GM18526 (cell line): ENCODE results near the gene RPS27.
A peak's percentile ranks its signal among the peaks of the same experiment; 100 is the strongest.

Experiments used
- POLR2A ChIP-seq: IDR thresholded peaks from 3 replicates; pipeline ENCODE4 v1.6.1; 2011; ENCODE audit not compliant: insufficient read length; ENCODE audit errors: extremely low read depth

The RPS27 gene

DNA sequence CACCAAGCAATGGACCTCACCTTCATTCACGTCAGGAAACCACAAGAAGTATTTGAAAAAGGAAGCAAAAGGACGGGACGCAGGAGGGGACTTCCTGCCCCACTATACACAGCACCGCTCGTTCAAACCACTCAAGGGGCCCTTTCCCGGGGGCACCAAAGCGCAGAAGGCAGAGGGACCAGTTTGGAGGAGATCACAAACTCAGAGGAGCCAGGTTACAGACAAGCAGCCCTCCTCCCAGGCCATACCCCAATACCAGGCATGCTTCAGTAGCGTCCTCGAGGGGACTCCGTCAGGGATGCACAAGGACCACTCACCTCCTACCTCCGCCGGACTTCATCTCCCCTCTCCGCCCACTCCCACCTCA lies 32.8 kb upstream of the RPS27 start:
- TF ChIP-seq POLR2A, result peak; percentile 45

DNA sequence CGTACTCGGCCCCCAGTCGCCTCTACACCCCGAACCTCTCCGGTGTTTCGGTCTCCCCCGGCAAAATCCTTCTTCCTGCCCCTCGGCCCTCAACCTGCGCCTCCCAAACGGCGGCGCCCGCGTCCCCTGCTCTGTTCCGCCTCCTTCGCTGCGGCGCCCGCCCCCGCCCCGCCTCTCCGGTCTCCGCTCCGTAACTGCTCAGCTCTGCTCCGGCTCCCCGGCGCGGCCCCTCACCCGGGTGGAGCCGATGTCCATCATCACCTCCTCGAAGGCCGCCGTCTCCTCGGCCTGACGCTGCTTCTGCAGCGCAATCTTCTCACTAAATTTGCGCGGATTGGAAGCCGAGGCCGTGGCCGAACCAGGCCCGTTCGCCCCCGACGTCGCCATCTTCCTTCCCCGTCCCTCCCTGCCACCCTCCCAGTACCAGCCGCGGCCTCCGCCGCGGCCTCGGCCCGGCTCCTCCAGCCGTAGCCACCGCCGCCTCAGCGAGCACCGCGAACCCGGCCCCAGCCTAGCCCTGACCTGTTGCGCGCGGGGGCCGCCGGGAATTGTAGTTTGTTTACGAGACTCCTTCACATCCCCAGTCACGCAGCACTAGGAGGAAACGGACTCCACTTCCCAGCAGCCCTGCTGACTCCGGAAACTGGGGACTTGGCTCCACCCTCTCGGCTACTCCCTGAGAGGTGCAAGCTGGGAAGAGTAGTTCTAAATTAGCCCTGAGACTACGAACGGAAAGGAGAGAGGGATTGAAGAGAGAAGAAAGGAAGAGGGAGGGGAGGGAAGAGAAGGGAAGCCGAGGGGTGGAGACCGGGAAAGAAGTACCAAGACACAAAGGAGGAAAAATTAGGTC lies 32.2 kb upstream of the RPS27 start, which contains the start of gene CRTC2:
CRTC2 (minus strand) TSS at position 502 of the 850 bp plus-strand sequence; CDS start at position 387, 115 bp downstream.
- peak; percentile 65 for TF ChIP-seq POLR2A

DNA sequence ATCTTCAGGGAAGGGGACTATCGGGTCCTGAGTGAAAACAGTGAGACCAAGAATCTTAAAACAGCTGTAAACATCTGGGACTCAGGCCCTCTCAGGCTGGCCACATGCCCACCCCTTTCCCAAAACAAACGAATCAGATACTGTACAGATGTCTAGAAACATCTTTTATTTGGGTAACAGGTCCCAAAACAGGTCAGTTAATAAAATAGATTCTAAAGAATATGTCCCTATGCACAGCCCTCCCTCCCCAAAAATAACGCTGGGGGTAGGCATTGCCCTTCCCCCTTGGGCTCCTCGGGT lies 31.7 kb upstream of the RPS27 start:
- TF ChIP-seq POLR2A, result no peak

DNA sequence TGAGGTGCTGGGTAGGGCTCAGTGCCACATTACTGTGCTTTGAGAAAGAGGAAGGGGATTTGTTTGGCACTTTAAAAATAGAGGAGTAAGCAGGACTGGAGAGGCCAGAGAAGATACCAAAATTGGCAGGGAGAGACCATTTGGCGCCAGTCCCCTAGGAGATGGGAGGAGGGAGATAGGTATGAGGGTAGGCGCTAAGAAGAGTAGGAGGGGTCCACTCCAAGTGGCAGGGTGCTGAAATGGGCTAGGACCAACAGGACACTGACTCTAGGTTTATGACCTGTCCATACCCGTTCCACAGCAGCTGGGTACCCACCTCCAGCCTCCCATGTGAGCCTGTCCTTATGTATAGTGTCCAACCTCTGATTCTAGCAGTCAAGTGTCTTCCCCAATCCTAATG lies 31.1 kb upstream of the RPS27 start:
- TF ChIP-seq POLR2A, result no peak

GRCh38 chr1:153960206-153960605 lies 30.4 kb upstream of the RPS27 start:
- TF ChIP-seq POLR2A, result no peak

GRCh38 chr1:153961421-153961820 lies 29.1 kb upstream of the RPS27 start:
- no peak for TF ChIP-seq POLR2A

- TF ChIP-seq POLR2A, result no peak
Observed at GRCh38 chr1:153962088-153963029, 28.2 kb upstream of the RPS27 start.

- TF ChIP-seq POLR2A, result peak; percentile 73
Observed at GRCh38 chr1:153963030-153963849, 27.3 kb upstream of the RPS27 start, which contains the start of gene SLC39A1. TSS of gene SLC39A1 (minus strand) at chr1:153963537. CDS start at chr1:153962715, 822 bp downstream.

DNA sequence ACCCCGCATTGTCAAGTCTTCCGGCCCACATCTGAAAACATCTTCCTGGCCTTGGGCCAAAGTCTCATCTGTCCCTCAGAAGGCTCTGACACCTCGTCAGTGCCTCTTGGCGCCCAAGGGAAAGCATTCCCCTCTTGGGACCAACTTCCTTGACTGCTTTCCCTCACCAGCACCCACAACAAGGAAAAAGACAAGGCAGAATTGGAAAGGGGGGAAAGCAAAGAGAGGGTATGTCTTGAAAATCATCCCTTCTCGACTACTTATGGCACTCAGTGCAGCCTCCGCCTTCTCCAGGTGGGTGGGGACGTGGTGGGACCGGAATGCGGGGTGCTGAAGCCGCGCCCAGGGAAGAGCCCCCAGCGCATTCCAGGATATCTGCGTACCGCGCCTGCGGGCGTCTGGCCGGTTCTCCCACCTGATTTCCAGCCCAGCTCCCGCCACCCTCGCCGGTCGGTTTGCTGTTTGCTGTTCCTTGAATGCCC lies 26.7 kb upstream of the RPS27 start:
- TF ChIP-seq POLR2A, result no peak

- peak; percentile 72 for TF ChIP-seq POLR2A
Observed at GRCh38 chr1:153967107-153967999, 23.2 kb upstream of the RPS27 start, which contains the start of gene CREB3L4. TSS of gene CREB3L4 (plus strand) at chr1:153967902. CDS start at chr1:153968526, 624 bp downstream.

DNA sequence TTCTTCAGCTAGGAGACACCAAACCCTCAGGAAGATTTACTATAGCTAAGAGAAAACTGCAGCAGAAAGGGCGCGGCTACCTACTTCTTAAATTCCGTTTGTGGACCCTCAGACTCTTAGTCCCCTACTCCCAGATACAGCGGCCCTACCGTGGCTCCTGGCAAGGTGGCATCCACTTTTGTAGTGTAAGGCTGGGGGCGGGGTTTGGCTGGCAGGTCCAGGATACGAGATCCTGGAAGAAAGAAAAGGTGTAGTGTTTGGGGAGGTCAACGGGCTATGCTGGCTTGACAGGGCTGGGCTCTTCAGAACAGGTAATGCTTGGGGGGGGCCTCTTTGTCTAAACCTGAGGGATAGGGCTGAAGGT lies 22.6 kb upstream of the RPS27 start:
- TF ChIP-seq POLR2A, result no peak

GRCh38 chr1:153968408-153968807 lies 22.2 kb upstream of the RPS27 start:
- TF ChIP-seq POLR2A, result no peak

DNA sequence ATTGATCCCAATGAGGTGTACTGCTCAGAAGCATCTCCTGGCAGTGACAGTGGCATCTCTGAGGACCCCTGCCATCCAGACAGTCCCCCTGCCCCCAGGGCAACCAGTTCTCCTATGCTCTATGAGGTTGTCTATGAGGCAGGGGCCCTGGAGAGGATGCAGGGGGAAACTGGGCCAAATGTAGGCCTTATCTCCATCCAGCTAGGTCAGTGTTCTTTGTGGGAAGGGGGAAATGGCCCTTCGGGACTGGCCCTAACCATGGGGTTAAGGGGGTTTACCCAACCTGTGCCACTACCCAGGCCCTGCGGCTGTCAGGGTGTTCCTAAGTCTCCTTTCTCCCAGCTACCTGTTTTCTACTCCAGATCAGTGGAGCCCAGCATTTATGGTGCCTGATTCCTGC lies 21.6 kb upstream of the RPS27 start:
- no peak for TF ChIP-seq POLR2A

- TF ChIP-seq POLR2A, result no peak
Observed at GRCh38 chr1:153970346-153970745, 20.2 kb upstream of the RPS27 start.
